ENCODE data around the gene DAPP1. TPM values are rescaled to one million over a fixed set of nuclear protein-coding genes. Genes with fewer than 3 reads are reported as not detected.
"Not testable (repeated sequence)": the region's sequence is repeated elsewhere in the genome, so short reads cannot be mapped to it uniquely, and the experiment has no call there.

The DAPP1 gene, protein sequence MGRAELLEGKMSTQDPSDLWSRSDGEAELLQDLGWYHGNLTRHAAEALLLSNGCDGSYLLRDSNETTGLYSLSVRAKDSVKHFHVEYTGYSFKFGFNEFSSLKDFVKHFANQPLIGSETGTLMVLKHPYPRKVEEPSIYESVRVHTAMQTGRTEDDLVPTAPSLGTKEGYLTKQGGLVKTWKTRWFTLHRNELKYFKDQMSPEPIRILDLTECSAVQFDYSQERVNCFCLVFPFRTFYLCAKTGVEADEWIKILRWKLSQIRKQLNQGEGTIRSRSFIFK
- total RNA-seq (2022) (17.6 and 24.7 TPM in 2 replicates), Bru-seq, nascent RNA (percentile 82 among the genes with signal in this experiment), BruChase-seq, experiment 1, labeled RNA remaining after a 6-hour chase (percentile 74 among the genes with signal in this experiment), BruChase-seq, experiment 2, labeled RNA remaining after a 2-hour chase (percentile 68 among the genes with signal in this experiment)
- long read RNA-seq, transcript DAPP1-203 (9 exons, 1,440 nt) = major isoform, 84 of 93 reads
- long read RNA-seq, partial matches to known transcripts = 1 of 93 reads
- long read RNA-seq, other reads (novel, unspliced or antisense) = 6 of 93 reads

DNA sequence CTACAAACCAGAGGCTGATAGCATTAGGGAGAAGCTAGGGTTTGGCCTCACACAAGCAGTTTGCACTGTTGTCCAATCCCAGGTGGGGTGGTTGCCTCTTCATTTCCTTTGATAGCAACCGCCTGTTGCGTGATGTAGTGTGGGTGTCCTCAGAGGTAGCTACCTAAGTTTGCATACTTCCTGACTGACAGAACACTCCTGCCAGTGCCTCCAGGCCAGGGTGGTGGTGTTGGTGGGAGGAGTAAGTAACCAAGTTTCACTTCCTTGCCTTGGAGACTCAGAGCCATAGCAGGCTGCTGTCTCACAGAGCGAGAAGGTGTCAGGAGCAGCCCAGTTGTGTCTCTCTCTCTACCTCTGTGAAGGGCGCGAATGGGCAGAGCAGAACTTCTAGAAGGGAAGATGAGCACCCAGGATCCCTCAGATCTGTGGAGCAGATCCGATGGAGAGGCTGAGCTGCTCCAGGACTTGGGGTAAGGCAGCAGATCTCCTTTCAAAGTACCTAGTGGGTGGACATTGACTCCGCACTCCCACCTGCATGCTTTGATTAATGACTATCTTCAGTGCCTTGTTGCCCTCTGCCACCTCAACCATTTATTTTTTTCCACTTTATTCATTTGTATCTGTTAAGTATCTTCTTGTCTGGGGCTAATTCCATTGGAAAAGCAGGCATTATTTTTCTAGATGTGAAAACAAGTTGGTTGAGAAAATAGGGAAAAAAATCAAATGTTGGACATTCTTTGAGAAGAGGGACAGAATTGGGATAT lies at the start of gene DAPP1:
Gene DAPP1, plus strand, starts transcription at position 283 of the 764 bp plus-strand sequence. Its CDS starts 87 bp downstream, at position 370.
- intact Hi-C loops (cut with micrococcal nuclease) = loop anchor here (2.0 kb wide), 1 partner anchor 68 kb away; no protein-coding TSS in a partner anchor
- Mint-ChIP-seq H3K4me1 (ENCODE audit: insufficient read depth, unreplicated experiment) (peaks cover 36% of the 10 kb centered on the region), H3K27ac (ENCODE audit: low read depth, unreplicated experiment) (peak within 1 kb of the TSS; percentile 11), H3K27me3 (ENCODE audit: insufficient read depth, unreplicated experiment) (no peaks in the 10 kb centered on the region), H3K9me3 (ENCODE audit: unreplicated experiment) (no peaks in the 10 kb centered on the region), H3K36me3 (ENCODE audit: insufficient read depth, unreplicated experiment) (no peaks in the 10 kb centered on the region), H3K4me3 (ENCODE audit: unreplicated experiment) (peak within 1 kb of the TSS; percentile 72)
- TF ChIP-seq, protein P1, sequence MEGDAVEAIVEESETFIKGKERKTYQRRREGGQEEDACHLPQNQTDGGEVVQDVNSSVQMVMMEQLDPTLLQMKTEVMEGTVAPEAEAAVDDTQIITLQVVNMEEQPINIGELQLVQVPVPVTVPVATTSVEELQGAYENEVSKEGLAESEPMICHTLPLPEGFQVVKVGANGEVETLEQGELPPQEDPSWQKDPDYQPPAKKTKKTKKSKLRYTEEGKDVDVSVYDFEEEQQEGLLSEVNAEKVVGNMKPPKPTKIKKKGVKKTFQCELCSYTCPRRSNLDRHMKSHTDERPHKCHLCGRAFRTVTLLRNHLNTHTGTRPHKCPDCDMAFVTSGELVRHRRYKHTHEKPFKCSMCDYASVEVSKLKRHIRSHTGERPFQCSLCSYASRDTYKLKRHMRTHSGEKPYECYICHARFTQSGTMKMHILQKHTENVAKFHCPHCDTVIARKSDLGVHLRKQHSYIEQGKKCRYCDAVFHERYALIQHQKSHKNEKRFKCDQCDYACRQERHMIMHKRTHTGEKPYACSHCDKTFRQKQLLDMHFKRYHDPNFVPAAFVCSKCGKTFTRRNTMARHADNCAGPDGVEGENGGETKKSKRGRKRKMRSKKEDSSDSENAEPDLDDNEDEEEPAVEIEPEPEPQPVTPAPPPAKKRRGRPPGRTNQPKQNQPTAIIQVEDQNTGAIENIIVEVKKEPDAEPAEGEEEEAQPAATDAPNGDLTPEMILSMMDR (IDR thresholded peaks at IDR 0.05; ENCODE audit: unreplicated experiment) = no peak
- DNase-seq (ENCODE audit: unreplicated experiment) = peak; percentile 92
- POLR2A ChIA-PET = interaction anchor here (0.6 to 3.8 kb wide), 25 partner anchors 9 to 822 kb away, joined by 3 to 31 read pairs (median 4); partner anchors contain the start of genes DNAJB14, H2AZ1, LAMTOR3 and TRMT10A
- CTCF ChIA-PET = interaction anchor here (0.6 to 2.1 kb wide), 6 partner anchors 8 to 689 kb away, joined by 3 to 9 read pairs (median 3); no protein-coding TSS in a partner anchor
- TSS peak; percentile 75 for BruUV-seq (replicated peaks)

DNA sequence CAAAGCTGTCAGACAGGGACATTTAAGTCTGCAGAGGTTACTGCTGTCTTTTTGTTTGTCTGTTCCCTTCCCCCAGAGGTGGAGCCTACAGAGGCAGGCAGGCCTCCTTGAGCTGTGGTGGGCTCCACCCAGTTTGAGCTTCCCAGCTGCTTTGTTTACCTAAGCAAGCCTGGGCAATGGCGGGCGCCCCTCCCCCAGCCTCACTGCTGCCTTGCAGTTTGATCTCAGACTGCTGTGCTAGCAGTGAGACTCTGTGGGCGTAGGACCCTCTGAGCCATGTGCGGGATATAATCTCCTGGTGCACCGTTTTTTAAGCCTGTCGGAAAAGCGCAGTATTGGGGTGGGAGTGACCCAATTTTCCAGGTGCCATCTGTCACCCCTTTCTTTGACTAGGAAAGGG lies 45.8 kb upstream of the DAPP1 start:
- H3K9me3 Mint-ChIP-seq (ENCODE audit: unreplicated experiment); H3K36me3 Mint-ChIP-seq (ENCODE audit: insufficient read depth, unreplicated experiment); BruUV-seq (replicated peaks); H3K27me3 Mint-ChIP-seq (ENCODE audit: insufficient read depth, unreplicated experiment); intact Hi-C loops (cut with micrococcal nuclease); H3K4me3 Mint-ChIP-seq (ENCODE audit: unreplicated experiment); H3K27ac Mint-ChIP-seq (ENCODE audit: low read depth, unreplicated experiment); POLR2A ChIA-PET; DNase-seq (ENCODE audit: unreplicated experiment); H3K4me1 Mint-ChIP-seq (ENCODE audit: insufficient read depth, unreplicated experiment): not testable (repeated sequence)
- CTCF ChIA-PET = interaction anchor here (0.6 to 1.7 kb wide), 4 partner anchors 10 to 308 kb away, joined by 3 to 6 read pairs (median 3); no protein-coding TSS in a partner anchor

DNA sequence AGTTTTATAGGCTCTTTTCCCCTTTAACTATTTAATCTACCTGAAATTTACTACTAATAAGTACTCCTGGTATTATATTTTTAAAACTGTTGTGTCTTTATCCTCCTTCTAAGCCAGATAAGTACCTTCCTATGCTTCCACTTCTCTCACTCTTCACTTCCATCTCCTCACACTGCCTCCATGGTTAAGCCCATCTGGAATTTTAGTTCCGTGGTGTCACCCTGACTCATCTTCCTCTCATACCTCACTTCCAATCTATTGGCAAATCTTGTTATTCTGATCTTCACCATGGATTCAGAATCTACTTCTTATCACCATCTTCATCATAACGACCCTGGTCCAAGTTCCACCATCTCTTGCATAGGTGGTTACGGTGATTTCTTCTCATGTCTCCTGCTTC lies 32.7 kb upstream of the DAPP1 start:
- Mint-ChIP-seq H3K4me1 (ENCODE audit: insufficient read depth, unreplicated experiment) (peaks cover 6% of the 10 kb centered on the region), H3K27me3 (ENCODE audit: insufficient read depth, unreplicated experiment) (no peaks in the 10 kb centered on the region), H3K9me3 (ENCODE audit: unreplicated experiment) (no peaks in the 10 kb centered on the region), H3K4me3 (ENCODE audit: unreplicated experiment) (no peak overlapping the region), H3K27ac (ENCODE audit: low read depth, unreplicated experiment) (no peak overlapping the region), H3K36me3 (ENCODE audit: insufficient read depth, unreplicated experiment) (no peaks in the 10 kb centered on the region)
- TF ChIP-seq, protein P1 (IDR thresholded peaks at IDR 0.05; ENCODE audit: unreplicated experiment) = no peak
- CTCF ChIA-PET = no interaction called here
- intact Hi-C loops (cut with micrococcal nuclease) = no loop called here
- no peak for DNase-seq (ENCODE audit: unreplicated experiment)
- POLR2A ChIA-PET = no interaction called here
- no TSS peak for BruUV-seq (replicated peaks)

DNA sequence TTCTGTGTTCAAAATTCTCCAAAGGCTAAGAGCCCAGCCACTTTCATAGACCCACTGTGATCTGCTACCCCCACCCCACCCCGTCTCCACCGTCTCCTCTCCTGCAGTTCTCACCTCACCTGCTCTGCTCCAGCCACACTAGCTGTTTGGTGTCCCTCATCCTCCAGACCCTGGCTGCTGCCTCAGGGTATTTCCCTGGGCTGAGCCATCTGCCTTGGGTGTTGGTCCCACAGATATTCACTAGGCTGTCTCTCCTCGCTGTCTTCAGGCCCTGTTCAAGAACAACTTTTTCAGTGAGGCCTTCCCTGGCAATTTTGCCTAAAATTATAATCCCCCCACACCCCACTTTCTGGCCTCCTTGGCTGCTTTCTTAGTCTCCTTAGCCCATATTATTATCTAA lies 31.8 kb upstream of the DAPP1 start:
- TF ChIP-seq, protein P1 (IDR thresholded peaks at IDR 0.05; ENCODE audit: unreplicated experiment) = no peak
- Mint-ChIP-seq H3K27me3 (ENCODE audit: insufficient read depth, unreplicated experiment) (no peaks in the 10 kb centered on the region), H3K27ac (ENCODE audit: low read depth, unreplicated experiment) (no peak overlapping the region), H3K9me3 (ENCODE audit: unreplicated experiment) (no peaks in the 10 kb centered on the region), H3K4me3 (ENCODE audit: unreplicated experiment) (no peak overlapping the region), H3K4me1 (ENCODE audit: insufficient read depth, unreplicated experiment) (peaks cover 8% of the 10 kb centered on the region), H3K36me3 (ENCODE audit: insufficient read depth, unreplicated experiment) (no peaks in the 10 kb centered on the region)
- intact Hi-C loops (cut with micrococcal nuclease) = no loop called here
- POLR2A ChIA-PET = no interaction called here
- no peak for DNase-seq (ENCODE audit: unreplicated experiment)
- CTCF ChIA-PET = no interaction called here
- BruUV-seq (replicated peaks) = no TSS peak
